GM19239 (cell line): Measurements from ENCODE around the gene CEP112.
A peak's percentile ranks its signal among the peaks of the same experiment; 100 is the strongest.
"Not testable (repeated sequence)": the region's sequence is repeated elsewhere in the genome, so short reads cannot be mapped to it uniquely, and the experiment has no call there.

Source experiments
- DNase-seq: peaks from one replicate; pipeline ENCODE4 v3.0.0; 2011; ENCODE audit warnings: low spot score; ENCODE audit not compliant: insufficient read length
- FAIRE-seq: peaks from 2 replicates; lab custom pipeline; 2011; peaks lifted over from hg19 to GRCh38; lab: Jason Lieb, UNC

The CEP112 gene

GRCh38 chr17:66165537-66166123 lies 26.3 kb downstream of the CEP112 start:
- FAIRE-seq (peak; percentile 75), DNase-seq (peak; percentile 12)

GRCh38 chr17:66155055-66155454 lies 36.9 kb downstream of the CEP112 start:
- not testable (repeated sequence) for FAIRE-seq, DNase-seq

GRCh38 chr17:66152756-66153155 lies 39.2 kb downstream of the CEP112 start:
- no peak for DNase-seq
- no peak for FAIRE-seq

- FAIRE-seq (no peak), DNase-seq (no peak)
Observed at GRCh38 chr17:66150708-66151107, 41.2 kb downstream of the CEP112 start.

GRCh38 chr17:66149562-66149961 lies 42.4 kb downstream of the CEP112 start:
- DNase-seq: no peak

GRCh38 chr17:66146394-66146793 lies 45.5 kb downstream of the CEP112 start:
- no peak for DNase-seq
- no peak for FAIRE-seq

More at GRCh38 chr17:66149562-66149961, 42.4 kb downstream of the CEP112 start:
- no peak for FAIRE-seq

GRCh38 chr17:66143657-66144282 lies 48.2 kb downstream of the CEP112 start:
- FAIRE-seq: no peak
- no peak for DNase-seq

GRCh38 chr17:66142428-66142827 lies 49.5 kb downstream of the CEP112 start:
- no peak for DNase-seq
- no peak for FAIRE-seq

- no peak for FAIRE-seq
Observed at GRCh38 chr17:66138120-66138519, 53.8 kb downstream of the CEP112 start.

GRCh38 chr17:66135896-66136295 lies 56.0 kb downstream of the CEP112 start:
- FAIRE-seq (no peak), DNase-seq (no peak)

More at GRCh38 chr17:66138120-66138519, 53.8 kb downstream of the CEP112 start:
- DNase-seq: no peak

- FAIRE-seq: no peak
- DNase-seq: no peak
Observed at GRCh38 chr17:66135219-66135618, 56.7 kb downstream of the CEP112 start.

GRCh38 chr17:66129759-66130158 lies 62.2 kb downstream of the CEP112 start:
- DNase-seq (no peak), FAIRE-seq (no peak)

- FAIRE-seq (no peak), DNase-seq (no peak)
Observed at GRCh38 chr17:66126231-66126630, 65.7 kb downstream of the CEP112 start.

GRCh38 chr17:66123163-66123562 lies 68.8 kb downstream of the CEP112 start:
- no peak for FAIRE-seq
- no peak for DNase-seq

- DNase-seq (no peak), FAIRE-seq (no peak)
Observed at GRCh38 chr17:66115246-66115645, 76.7 kb downstream of the CEP112 start.

- no peak for DNase-seq
Observed at GRCh38 chr17:66114609-66115008, 77.3 kb downstream of the CEP112 start.

GRCh38 chr17:66107731-66108130 lies 84.2 kb downstream of the CEP112 start:
- DNase-seq (no peak), FAIRE-seq (no peak)

More at GRCh38 chr17:66114609-66115008, 77.3 kb downstream of the CEP112 start:
- no peak for FAIRE-seq

- DNase-seq (no peak), FAIRE-seq (no peak)
Observed at GRCh38 chr17:66098040-66098439, 93.9 kb downstream of the CEP112 start.

- DNase-seq (no peak), FAIRE-seq (no peak)
Observed at GRCh38 chr17:66094727-66095126, 97.2 kb downstream of the CEP112 start.

GRCh38 chr17:66091445-66092080 lies 100.4 kb downstream of the CEP112 start:
- FAIRE-seq: no peak
- DNase-seq: no peak

GRCh38 chr17:66089764-66090163 lies 102.2 kb downstream of the CEP112 start:
- FAIRE-seq (no peak), DNase-seq (no peak)
